SHP77 treated with DMSO at 0.1 percent for 48 hours (cell line): ENCODE measurements around the gene ARHGAP42.

Source experiments
- DNase-seq: peaks from one replicate; lab custom pipeline; 2025; lab: John Stamatoyannopoulos, UW

The ARHGAP42 gene

GRCh38 chr11:100759856-100760255 lies 72.8 kb downstream of the ARHGAP42 start:
- DNase-seq: peak; percentile 50

- DNase-seq: no peak
Observed at GRCh38 chr11:100760744-100761143, 73.7 kb downstream of the ARHGAP42 start.

GRCh38 chr11:100761841-100762240 lies 74.8 kb downstream of the ARHGAP42 start:
- DNase-seq: no peak

DNA sequence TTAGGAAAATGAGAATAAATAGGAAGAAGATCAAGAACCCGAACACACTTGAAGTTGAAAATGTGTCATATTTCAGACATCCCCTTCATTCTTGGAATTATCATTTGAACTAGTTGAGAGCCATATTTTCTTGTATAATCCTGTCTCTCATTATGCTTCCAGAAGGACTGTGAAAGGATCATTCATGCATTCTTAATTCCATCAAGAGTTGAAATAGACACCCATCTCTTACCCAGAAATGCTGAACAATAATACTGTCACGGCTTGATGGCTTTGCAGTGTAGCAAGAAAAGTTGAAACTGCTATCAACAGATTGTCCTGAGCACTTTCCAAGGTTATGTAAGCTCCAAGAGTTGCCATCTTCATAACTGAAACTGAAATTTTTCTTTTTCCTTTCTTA lies 79.7 kb downstream of the ARHGAP42 start:
- no peak for DNase-seq

GRCh38 chr11:100769165-100769564 lies 82.1 kb downstream of the ARHGAP42 start:
- DNase-seq: no peak

DNA sequence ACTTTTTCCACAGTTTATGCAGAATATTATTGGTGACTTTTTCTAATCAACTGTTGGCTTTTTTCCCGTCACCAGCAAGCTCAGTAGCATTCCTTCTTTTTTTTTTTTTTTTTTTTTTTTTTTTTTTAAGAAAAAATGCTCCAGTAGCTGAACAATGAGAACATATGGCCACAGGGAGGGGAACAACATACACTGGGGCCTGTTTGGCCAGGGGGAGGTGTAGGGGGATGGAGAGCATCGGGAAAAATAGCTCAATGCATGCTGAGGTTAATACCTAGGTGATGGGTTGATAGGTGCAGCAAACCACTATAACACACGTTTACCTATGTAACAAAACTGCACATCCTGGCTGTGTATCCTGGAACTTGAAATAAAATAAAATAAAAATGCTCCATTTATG lies 82.5 kb downstream of the ARHGAP42 start:
- DNase-seq: no peak

DNA sequence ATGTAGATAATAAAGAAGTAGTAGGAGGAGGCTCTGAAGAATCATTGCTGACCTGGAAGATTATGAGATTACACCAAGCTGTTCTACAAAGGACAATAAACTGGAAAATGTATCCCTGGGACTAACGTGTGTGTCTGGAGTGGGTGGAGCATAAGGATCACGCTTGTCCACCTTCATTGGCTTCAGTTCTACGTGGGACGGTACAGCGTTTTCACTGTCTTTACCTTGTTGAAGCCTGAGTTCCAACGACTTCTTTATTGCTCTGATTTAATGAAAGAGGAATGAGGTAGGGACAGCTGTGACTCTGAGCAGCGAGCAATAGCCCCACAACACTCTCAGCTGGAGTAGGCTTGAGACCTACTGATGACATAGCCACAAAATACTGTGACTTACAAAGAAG lies 87.0 kb downstream of the ARHGAP42 start:
- DNase-seq: no peak

GRCh38 chr11:100774859-100775258 lies 87.8 kb downstream of the ARHGAP42 start:
- DNase-seq: no peak

- no peak for DNase-seq
Observed at GRCh38 chr11:100776212-100776896, 89.3 kb downstream of the ARHGAP42 start.

- no peak for DNase-seq
Observed at GRCh38 chr11:100777103-100777502, 90.0 kb downstream of the ARHGAP42 start.

DNA sequence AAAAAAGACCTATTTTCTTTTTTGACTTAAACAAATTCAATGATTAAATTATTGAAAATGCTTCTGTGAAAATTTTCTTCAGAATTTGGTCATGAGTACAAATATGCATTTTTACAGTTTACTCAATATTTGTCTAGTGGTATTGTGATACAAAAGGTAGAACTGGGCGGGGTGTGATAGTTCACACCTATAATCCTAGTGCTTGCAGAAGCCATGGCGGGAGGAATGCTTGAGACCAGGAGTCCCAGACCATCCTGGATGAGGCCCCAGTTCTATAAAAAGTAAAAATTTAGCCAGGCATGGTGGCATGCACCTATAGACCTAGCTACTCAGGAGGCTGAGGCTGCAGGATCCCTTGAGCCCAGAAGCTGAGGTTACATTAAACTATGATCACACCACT lies 90.6 kb downstream of the ARHGAP42 start:
- no peak for DNase-seq

DNA sequence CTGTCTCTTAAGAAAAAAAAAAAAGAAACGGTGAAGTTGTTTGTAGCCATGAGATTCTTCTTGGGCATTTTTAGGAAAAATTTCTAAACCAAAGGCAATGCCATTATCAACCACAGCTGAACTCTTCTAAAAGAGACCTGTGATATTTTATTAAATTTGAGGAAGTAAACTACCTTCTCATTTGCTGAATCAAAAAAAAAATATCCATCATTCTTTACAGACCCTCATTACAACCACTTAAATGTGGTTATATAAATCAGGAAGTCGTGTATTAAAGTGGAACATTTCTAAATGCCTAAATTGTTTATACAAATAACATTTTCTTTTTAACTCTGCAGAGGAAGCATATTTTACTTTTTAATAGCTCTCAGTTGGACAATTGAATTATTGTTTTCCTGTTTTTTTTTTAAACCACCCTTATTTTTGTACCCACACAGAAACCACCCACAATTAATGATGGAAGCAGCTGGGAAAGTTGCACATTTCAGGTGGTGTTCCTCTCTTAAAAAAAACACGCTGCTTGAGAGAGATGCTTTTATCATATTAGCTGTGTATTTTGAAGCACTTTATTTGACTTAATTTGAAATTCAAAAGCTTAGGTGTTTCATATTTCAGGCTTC lies 91.2 kb downstream of the ARHGAP42 start:
- DNase-seq: no peak

DNA sequence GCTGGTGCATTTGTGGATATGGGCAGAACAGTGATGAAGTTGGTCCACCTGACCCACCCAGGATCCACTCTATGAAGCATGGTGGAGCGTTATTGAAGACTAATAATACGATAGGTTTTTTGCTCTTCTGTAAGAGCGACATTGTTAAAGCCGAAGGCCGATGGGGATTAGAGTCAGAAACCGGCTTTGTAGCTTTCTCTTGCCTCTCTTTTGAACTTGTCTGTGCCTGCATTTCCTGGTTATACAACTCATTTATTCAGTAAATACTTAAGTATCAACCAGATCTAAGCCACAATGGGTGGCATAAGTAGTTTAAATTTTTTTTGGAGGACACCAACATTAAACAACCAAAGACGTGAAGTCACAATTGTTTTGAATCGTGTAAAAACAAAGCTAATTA lies 93.4 kb downstream of the ARHGAP42 start:
- no peak for DNase-seq

DNA sequence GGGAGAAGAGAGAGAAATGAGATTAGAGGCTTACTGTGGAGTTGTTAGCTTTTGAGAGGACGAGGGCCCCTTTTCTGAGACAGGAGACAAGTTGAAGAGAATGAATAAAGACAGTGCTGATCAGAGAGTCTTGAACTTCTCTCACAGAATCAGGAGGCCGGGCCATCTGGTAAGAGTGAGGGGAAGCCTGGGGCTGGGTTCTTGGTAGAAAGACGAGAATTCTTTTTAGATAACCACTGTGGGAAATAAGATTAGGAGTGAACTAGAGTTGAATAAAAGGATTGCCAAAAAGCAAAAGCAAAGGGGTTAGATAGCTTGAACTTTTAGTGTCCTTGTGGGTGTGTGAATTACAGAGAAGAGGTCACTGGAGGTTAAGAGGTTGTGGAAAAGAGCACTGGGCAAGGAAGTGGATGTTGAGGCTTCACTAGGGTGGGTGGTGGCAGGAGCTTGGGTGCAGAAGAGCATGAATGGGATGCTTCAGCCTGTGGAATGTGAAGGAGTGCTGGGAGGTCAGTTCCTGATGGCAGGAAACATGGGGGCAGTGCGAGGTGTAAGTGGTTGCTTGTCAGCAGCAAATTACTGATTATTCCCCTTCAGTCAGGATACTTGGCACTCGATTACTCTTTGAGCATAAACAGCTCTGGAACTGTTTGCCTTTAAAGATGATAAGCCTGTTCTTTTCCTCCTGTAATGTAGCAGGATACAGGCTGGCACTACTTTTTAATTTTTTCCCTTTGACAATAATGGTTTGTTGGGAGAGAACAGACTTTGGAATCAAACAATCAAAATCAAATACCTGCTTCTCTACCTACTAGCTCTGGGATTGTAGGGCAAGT lies 98.3 kb downstream of the ARHGAP42 start:
- DNase-seq: no peak

GRCh38 chr11:100788561-100789295 lies 101.6 kb downstream of the ARHGAP42 start:
- DNase-seq: no peak

DNA sequence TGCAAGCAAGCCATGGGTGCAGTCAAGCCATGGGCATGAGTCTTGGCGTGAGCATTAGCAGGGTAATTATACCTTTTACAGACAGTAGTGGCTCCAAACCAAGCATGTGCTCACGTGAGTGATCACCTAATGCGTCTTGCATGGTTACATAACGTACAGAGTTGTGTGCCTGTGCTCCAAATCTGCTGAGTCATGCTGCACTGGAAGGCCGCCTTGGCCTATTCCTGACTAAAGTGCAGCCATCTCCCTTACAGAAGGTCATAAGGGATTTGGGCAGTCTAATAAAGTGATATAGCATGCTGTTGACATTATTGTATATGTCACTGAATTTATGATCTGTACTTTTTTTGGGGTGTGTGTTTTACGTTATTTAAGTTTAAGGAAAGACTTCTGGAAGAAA lies 102.4 kb downstream of the ARHGAP42 start:
- DNase-seq: peak; percentile 70

DNA sequence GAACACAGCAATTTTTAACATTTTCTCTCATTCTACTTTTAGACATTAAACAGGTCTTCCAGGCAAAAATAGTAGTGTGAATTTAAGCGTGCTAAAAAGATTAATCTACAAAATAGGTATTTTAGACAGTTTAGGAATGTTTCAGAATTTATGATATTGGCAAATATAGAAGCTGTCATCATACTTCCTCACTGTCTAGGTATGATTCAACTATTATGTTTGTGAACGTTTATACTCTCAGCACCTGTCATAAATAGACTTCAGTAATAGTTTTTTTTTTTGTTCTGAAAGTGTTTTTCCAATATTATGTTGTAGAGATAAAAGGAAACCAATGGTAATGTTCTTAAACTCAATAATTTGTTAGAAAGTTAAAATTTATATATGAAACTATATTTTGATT lies 103.0 kb downstream of the ARHGAP42 start:
- peak; percentile 2 for DNase-seq

DNA sequence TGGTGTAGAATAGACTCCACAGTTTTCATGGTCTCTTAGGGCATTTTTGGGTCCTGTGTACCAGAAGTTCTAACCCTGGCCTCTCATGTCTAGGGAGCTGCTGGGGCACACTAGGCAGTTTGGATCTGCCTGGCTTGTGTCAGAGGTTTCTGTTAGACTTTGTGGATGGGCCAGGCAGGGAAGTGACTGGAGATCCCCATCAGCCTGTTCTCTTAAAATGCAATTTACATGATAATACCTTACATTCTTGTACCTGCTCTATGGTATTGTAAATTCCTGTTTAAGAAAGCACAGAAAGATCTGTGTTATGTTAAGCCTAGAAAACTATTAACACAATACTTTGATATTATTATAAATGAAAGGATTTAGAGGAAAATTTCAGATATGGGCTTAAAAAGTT lies 104.0 kb downstream of the ARHGAP42 start:
- DNase-seq: no peak

DNA sequence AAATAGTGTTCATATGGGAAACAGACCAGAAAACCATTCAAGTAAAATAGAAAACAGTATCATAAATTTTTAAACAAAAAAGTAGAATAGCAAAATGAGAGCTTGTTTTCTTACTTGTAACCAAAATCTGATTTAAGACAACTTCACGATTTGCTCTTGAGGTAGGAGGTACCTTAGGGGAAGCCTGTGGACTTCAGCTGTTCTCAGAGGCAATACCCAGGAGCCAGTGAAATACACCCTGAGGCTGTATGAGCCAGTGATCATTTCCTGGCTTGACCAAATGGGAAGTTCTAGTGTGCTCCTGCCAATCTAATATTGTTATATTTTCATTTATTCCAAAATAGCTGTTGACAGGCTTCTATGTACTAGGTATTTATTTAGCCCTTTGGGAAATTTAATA lies 104.8 kb downstream of the ARHGAP42 start:
- no peak for DNase-seq

GRCh38 chr11:100793525-100793924 lies 106.4 kb downstream of the ARHGAP42 start:
- DNase-seq: no peak

GRCh38 chr11:100794446-100794845 lies 107.4 kb downstream of the ARHGAP42 start:
- DNase-seq: no peak

- no peak for DNase-seq
Observed at GRCh38 chr11:100799445-100799844, 112.4 kb downstream of the ARHGAP42 start.
